Measurements from ENCODE around the gene KLHL11.

DNA sequence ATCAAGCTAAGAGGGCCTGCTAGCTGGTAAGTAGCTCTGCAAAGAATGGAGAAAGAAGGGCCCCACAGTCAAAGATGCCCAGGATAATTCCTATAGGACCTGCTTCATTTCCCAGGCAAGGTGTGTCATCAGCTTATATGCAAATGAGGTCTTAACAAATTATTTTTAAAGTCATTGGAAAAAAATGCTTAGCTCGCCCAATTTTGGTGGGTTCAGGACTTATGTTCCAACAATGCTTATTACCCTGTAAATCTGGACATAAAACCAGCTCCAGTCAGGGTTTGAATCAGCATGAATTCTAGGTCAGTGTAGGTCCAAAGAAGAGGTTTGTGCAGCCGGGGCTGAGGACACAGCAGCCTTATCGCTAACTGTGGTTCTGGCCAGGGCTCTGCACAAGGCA is 28.2 kb upstream of the KLHL11 start:
- TF ChIP-seq, protein P1, sequence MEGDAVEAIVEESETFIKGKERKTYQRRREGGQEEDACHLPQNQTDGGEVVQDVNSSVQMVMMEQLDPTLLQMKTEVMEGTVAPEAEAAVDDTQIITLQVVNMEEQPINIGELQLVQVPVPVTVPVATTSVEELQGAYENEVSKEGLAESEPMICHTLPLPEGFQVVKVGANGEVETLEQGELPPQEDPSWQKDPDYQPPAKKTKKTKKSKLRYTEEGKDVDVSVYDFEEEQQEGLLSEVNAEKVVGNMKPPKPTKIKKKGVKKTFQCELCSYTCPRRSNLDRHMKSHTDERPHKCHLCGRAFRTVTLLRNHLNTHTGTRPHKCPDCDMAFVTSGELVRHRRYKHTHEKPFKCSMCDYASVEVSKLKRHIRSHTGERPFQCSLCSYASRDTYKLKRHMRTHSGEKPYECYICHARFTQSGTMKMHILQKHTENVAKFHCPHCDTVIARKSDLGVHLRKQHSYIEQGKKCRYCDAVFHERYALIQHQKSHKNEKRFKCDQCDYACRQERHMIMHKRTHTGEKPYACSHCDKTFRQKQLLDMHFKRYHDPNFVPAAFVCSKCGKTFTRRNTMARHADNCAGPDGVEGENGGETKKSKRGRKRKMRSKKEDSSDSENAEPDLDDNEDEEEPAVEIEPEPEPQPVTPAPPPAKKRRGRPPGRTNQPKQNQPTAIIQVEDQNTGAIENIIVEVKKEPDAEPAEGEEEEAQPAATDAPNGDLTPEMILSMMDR (conservative IDR thresholded peaks at IDR 0.05), result no peak
- TF ChIP-seq EZH2 (IDR thresholded peaks at IDR 0.05; ENCODE audit: low read depth), result no peak

All from PC-9 (cell line).